Stimulated activated CD4-positive, alpha-beta T cell treated with anti-CD3 and anti-CD28 coated beads, Interleukin-4, amount 100 ng/mL, for 1 hour (primary cell): ENCODE results near the gene RNF169.
"Not testable (repeated sequence)": the region's sequence is repeated elsewhere in the genome, so short reads cannot be mapped to it uniquely, and the experiment has no call there.

Source experiments
- DNase-seq: peaks from one replicate; pipeline ENCODE4 v3.0.0-alpha.2; 2020

RNF169 gene

DNA sequence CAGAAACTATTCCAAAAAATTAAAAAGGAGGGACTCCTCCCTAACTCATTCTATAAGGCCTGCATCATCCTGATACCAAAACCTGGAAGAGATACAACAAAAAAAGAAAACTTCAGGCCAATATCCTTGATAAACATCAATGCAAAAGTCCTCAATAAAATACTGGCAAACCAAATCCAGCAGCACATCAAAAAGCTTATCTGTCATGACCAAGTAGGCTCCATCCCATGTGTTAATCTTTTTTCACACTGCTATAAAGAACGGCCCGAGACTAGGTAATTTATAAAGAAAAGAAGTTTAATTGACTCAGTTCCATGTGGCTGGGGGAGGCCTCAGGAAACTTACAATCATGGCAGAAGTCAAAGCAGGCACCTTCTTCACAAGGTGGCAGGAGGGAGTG is 76.9 kb downstream of the RNF169 start:
- not testable (repeated sequence) for DNase-seq

DNA sequence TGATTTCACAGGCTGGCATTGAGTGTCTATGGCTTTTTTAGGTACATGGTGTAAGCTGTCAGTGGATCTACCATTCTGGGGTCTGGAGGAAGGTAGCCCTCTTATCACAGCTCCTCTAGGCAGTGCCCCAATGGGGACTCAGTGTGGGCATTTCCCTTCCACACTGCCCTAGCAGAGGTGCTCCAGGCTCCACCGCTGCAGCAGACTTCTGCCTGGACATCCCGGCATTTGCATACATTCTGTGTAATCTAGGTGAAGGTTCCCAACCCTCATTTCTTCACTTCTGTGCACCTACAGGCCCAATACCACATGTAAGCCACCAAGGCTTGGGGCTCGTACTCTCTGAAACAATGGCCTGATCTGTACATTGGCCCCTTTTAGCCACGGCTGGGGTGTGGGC is 78.3 kb downstream of the RNF169 start:
- no peak for DNase-seq

DNA sequence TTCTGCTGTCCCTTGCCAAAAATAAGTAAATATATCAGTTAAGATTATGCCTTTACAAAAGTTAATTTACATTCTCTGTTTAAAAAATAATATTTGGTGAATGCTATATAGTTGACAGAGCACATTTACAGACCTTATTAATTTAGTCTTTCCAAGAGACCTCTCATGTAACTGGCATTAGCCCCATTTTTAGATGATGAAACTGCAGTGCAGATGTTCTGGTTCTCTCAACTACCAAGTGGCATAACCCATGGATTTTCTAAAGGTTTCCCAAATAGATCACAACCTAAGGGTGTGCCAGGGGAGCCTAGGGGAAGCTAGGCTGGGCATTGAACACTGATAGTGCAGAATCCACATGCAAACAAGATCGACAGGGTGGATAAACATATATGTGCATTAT is 88.5 kb downstream of the RNF169 start:
- DNase-seq, result no peak

DNA sequence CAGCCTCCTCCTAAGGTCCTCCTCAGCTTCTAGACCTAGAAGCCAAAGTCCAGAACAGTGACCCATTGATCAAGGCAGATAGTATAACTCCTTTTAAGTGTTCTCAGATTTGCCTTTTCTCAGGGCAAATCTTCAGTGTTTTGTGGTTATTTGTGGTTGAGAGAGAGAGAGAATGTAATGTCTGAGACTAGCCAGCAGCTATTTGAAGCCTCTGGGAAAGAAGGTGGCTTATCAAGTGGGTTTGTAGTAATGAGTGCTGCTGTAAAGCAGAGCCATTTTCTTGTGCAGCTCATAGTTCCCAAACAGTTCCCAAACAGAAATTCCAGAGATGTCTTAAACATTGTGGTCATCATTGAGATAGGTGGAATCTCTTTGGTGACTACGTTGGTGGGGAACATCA is 89.5 kb downstream of the RNF169 start:
- DNase-seq, result no peak

DNA sequence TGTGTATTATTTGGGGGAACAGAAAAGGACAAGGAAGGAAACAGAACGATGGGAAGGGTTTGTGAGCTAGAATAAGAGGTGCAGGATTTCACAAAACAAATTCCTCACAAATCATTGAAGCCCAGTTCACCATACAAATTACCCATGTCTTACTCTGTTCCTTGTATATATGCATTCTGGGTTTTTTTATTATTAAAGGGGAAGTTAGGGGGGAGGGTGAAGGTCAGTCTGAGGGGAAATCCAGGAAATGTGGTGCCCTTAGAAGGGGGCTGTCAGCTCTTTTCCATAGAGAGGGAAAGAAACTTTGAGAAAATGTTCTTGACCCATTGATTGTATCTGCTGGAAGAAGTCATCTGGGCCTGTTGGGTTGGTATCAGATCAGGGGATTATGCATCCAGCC is 90.8 kb downstream of the RNF169 start:
- DNase-seq, result no peak

DNA sequence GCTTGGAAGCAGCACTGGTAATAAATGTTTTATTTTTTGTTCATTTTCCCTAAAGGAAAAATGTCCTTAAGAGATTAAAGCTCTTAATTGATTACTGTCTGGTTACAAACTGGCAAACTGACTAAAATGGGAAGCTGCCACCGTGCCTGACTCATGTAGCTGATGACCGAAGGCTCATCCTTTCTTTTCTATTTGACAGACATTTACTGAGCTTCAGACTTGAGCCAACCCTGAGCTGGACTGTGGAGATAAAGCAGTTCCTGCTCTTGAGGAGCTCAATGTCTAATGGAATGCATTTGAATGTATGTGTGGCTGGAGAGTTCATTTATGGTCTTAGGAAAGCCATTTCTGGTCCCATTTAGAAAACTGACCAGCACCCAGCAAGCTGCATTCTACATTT is 91.3 kb downstream of the RNF169 start:
- DNase-seq, result no peak

DNA sequence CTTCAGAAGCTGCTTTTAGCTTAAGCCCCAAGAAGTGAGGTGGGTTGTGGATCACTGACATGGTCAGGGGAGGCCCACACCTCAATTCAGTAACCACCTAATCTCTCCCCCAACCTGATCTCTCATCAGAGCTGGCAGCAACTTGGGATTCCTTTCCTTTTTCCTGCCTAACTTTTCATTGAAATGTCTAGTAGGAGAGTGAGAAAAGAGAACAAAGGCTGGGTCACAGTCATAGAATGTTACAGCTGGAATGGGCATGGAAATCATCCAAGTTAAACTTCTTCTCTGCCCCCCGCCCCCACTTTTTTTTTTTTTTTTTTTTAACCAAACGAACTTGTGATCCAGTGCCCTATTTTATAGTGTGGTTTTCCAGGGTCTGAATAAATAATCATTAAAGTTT is 91.8 kb downstream of the RNF169 start:
- DNase-seq, result no peak

DNA sequence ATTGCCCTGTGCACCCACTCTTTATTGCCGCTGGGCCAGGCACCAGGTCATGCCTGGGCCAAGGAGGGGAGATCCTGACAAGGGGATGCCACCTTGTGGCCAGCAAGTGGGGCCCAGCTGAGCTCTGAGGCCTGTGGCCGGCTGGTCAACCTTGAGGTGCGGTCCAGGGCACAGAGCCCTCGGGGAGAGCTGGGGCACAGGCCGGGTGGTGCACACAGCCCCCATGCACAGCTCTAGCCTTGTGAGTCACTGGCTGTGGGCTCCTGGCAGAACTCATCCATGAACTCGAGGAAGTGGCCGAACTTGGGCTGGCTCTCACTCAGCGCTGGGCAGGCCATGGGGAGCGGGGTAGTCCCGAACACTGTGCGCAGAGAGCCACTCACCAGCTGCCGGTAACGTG is 94.3 kb downstream of the RNF169 start:
- no peak for DNase-seq

DNA sequence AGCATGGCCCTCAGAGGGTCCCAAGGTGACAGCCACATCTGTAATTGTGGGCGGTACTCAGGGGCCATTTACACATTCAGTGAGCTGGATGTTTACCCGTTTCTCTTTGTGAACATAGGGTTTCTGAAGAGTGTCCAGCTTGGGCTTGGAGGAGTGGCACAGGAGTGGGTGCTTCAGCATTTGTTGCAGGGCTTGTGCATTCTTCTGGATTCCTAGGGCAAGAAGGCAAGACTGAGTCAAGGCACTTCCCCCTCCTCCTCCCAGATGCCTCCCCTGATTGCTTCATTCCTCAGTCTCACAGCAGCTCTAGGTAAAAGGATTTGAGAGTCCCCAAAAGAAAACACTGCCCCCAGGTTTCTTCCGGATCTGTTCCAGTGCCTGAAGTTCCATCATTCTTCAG is 95.4 kb downstream of the RNF169 start:
- DNase-seq, result no peak

DNA sequence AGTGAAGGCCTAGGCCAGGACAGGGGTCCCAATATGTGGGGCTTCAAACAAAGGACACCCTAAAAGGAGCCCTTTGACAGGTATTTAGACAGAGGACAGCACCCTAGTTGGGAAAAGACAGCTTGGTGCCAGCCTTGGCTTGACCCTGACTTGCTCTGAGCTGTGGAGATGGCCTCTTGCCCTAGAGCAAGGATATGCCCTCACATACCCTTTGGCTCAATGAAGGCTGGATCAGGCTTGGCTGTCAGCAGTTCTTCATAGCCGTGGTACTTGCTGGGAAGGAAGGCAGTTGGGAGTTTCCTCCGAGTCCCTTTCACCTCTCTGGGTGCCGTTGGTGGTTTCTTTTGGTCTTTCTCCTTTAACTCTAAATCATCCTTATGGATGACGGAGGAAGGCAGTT is 96.2 kb downstream of the RNF169 start:
- no peak for DNase-seq

DNA sequence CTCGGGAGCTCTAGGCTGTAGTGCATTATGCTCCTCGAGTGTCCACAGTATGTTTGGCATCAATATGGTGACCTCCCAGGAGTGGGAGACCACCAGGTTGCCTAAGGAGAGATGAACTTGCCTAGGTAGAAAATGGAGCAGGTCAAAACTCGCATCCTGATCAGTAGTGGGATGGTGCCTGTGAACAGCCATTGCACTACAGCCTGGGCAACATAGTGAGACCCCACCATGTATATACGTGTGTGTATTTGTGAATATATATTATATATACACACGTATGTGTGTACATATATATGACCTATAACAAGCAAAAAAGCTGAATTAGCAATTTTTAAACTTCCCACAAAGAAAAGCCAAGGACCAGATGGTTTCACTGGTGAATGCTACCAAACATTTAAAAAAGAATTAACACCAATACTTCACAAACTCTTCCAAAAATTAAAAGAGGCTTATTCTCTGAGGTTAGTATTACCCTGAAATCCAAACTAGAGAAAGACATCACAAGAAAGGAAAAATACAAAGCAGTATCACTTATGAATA is 97.4 kb downstream of the RNF169 start:
- no peak for DNase-seq

DNA sequence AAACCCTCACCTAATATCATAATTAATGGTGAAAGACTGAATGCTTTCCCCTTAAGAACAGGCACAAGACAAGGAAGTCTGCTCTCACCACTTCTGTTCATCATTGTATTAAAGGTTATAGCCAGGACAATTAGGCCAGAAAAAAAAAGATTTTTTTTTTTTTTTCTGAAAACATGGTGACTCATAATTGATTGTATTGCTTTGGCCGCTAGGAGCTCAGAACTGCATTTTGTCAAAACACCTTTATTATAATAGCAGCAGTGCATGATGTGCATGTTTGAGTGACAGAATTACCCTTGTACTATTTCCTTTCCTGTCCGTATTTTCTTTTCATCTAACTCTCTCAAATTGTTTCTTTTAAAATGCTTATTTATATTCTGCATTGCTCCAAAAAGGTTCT is 98.1 kb downstream of the RNF169 start:
- DNase-seq, result no peak

DNA sequence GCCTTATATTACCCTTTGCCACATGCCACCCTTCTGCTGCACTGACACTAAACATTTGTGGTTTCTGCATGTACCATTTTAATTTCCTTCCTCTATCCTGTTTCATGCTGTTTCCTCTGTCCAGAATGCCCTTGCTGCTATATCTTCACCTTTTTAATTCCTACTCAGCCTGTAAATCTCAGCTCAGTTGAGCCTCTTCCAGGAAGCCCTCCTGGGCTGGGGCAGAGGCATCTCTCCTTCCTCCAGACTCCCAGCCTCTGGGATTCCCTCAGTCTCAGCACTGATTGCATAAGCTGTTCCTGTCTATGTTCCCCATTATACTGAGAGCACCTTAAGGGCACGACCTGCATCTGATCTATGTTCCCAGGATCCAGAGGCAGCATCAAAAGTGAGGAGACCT is 98.7 kb downstream of the RNF169 start:
- DNase-seq, result no peak

DNA sequence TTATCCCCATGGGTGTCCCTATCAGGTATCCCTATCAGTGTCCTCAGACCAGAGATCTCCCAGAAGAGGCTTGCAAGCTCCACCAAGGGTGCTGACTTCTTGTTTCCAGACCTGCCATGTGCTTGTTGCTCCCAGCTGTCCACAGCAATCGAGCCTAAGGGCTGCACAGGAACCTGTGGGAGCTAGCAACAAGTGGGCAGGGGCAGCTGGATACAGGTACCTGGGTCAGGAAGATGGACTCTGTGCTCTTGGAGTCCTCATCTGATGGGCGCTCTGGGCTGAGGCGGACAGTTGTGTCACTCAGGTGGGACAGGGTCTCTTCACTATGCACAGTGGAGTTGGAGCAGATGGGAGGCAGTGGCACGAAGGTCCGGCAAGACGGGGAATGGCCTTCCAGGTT is 99.2 kb downstream of the RNF169 start:
- DNase-seq, result no peak

DNA sequence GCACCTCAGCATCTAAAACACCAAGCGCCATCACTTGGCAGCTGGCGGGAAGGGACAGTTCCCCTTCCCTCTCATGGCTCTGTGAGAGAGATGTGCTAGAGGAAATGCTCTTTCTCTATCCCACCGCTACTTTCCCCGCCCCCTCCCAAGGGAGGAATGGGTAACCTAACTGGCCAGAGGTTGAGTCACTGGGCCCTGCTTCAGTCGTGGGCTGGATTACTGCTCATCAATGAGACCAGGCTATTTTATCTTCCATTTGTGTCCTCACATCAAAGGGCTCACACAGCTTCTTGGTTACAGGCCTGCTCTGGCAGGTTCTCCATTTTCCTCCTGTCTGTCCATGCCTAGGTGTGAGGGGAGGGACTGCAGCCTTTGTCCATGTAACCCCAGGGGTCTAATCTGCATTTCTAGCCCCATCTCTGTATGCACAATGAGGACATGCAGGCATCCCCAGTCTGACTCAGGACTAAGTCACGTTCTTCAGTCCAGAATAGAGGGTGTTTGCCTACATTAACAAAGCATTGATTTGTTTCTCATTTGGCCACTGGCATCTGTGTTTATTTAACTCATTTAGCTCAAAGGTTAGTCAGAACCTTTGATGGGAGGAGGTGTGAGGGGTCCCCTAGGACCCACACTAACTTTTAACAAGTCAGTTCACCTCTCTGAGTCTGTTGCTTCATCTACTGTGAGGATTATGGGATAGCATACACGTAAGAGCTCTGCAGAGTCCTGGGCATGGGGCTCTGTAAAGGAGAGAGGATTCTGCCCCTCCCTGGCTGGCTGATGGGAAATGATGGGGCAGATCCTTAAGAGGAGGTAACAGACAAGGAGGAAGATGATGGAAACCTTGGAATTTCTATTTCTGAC is 101.1 kb downstream of the RNF169 start:
- DNase-seq, result no peak

DNA sequence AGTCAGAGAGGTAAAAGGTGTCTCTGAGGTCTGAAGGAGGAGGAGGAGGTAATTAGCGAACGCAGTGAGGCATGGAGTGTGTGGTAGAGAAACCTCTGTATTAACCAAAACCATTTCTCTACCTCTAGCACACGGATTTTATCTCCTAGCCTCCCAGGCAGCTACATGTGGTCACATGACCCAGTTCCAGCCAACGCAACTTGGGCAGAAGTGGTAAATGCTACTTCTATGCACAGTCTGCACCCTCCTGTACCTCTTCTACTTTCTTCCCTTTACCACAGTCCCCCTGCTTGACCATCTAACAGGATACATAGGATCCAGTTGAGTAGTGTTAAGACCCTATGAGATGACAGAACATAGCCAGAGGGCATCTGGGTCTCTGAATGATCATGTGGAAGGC is 104.6 kb downstream of the RNF169 start:
- no peak for DNase-seq

DNA sequence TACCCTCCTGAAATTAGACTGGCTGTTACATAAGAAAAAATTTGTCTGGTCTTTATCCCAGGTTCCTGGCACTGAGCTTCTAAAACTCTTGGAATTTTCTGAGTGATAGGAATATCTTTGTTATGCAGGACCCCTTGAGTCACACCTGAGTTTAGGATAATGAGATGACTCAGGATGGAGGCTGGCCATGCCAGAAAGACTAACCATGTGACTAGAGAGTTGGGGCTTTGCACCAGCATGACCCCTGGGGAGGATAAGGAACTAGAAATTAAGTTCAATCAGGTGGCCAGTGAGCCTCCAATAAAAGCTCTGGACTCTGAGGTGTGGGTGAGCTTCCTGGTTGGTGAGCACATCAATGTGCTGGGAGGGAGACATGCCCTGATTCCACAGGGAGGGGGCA is 112.1 kb downstream of the RNF169 start:
- DNase-seq, result no peak

DNA sequence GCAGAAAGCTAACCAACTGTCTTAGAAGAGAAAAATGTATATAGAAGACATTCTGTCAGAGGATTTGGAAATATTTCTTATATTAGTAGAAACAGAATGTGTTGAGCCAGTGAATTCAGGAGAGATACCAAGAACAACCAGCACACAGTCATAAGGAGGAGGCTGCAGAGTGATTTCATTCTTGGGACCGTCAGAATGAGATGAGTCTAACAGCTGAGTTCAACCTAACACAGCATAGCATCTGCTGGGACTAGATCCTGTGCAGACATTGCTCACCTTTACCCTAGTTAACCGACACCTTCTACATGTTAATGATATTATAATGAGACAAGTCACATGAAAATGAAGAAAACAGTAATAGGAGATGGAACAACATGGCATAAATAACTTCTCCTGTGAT is 114.8 kb downstream of the RNF169 start:
- DNase-seq, result no peak

DNA sequence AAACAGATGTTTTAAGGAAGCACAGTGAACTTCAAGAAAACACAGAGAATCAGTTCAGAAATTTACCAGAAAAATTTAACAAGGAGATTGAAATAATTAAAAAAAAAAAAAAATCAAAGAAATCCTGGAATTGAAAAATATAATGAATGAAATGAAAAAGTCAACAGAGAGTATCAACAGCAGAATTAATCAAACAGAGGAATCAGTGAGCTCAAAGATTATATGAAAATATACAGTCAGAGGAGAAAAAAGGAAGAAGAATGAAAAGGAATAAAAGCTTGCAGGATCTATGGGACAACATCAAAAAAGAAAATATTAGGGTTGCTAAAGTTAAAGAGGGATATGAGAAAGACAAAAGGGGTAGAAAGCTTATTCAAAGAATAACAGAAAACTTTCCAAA is 117.9 kb downstream of the RNF169 start:
- no peak for DNase-seq

DNA sequence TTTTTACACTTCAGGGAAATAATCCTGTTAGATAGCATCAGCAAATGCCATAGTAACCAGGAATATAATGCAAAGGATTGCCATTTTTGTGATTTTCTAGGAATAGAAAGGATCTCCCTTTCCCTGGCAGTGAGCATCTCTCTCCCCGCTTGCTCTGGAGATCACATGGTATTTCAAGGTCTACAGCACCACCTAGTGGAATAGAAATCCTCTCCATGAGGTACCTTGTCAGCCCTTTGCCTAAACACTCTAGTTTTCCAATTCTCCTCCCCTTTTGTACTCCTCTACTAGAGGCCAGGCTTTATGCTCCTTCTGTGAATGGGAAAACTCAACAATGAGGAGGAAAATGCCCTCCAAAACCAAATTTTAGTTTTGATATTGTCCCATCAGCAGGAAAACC is 121.8 kb downstream of the RNF169 start:
- no peak for DNase-seq

DNA sequence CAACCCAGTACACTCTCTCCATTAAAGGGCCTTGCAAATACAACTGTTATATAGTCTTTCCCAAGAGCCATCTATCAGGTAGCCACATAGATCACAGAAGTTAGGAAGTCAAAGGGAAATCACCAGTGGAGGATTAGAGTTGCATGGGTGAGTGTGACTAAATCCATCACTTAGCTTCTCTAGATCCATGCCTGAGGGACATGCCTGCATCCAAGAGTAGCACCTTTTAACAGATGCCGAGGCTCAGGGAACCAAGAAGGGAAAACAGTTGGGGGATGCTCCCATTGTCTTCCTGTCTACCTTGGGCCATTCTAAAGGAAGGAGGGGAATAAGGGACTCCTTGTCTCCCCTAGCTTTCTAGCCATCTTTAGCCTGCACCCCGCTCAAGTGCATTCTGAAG is 122.4 kb downstream of the RNF169 start:
- no peak for DNase-seq

DNA sequence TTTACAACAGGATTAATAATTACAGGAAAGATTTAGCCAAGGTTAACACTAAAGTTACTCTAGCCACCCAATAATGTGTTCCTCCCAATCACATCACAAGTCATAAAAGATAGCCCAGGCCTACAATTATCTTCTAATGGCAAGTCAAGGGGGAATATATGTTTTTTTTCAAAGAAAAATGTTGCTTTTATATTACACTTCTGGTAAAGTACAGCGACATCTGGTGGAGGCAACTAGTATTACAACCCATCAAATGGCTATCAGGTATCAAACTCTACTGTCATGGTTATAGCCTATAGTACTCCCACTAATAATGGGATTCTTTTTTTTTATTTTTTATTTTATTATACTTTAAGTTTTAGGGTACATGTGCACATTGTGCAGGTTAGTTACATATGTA is 128.5 kb downstream of the RNF169 start:
- no peak for DNase-seq
